Kasumi-1 (cell line): ENCODE data around the gene ADCY2.

Experiments used
- DNase-seq, 2 experiments: peaks; one replicate each; lab custom pipeline; 2025; lab: John Stamatoyannopoulos, UW

ADCY2 gene

GRCh38 chr5:7667216-7667767 lies 271.4 kb downstream of the ADCY2 start:
- no peak for DNase-seq

- DNase-seq, result no peak
Measured at GRCh38 chr5:7668161-7668560, 272.2 kb downstream of the ADCY2 start.

- DNase-seq, result no peak
Measured at GRCh38 chr5:7668627-7669026, 272.7 kb downstream of the ADCY2 start.

GRCh38 chr5:7671381-7671993 lies 275.5 kb downstream of the ADCY2 start:
- no peak for DNase-seq

- no peak for DNase-seq
Measured at GRCh38 chr5:7673658-7674057, 277.7 kb downstream of the ADCY2 start.

- DNase-seq, result no peak
Measured at GRCh38 chr5:7676455-7676854, 280.5 kb downstream of the ADCY2 start.

GRCh38 chr5:7678030-7678429 lies 282.1 kb downstream of the ADCY2 start:
- no peak for DNase-seq

- DNase-seq, result no peak
Measured at GRCh38 chr5:7679663-7680062, 283.7 kb downstream of the ADCY2 start.

- no peak for DNase-seq
Measured at GRCh38 chr5:7680260-7680659, 284.3 kb downstream of the ADCY2 start.

GRCh38 chr5:7682379-7682778 lies 286.4 kb downstream of the ADCY2 start:
- DNase-seq, result no peak

GRCh38 chr5:7683753-7684152 lies 287.8 kb downstream of the ADCY2 start:
- no peak for DNase-seq

GRCh38 chr5:7684826-7685225 lies 288.9 kb downstream of the ADCY2 start:
- no peak for DNase-seq

GRCh38 chr5:7686794-7687193 lies 290.9 kb downstream of the ADCY2 start:
- no peak for DNase-seq

- DNase-seq, result no peak
Measured at GRCh38 chr5:7690557-7690956, 294.6 kb downstream of the ADCY2 start.

- DNase-seq, result no peak
Measured at GRCh38 chr5:7705261-7705660, 309.3 kb downstream of the ADCY2 start.

- no peak for DNase-seq
Measured at GRCh38 chr5:7705736-7706135, 309.8 kb downstream of the ADCY2 start.

- DNase-seq, result no peak
Measured at GRCh38 chr5:7706256-7706655, 310.3 kb downstream of the ADCY2 start.

- DNase-seq, result no peak
Measured at GRCh38 chr5:7714119-7714518, 318.2 kb downstream of the ADCY2 start.

- DNase-seq, result no peak
Measured at GRCh38 chr5:7714697-7715096, 318.8 kb downstream of the ADCY2 start.

- DNase-seq, result no peak
Measured at GRCh38 chr5:7717691-7718090, 321.8 kb downstream of the ADCY2 start.

- DNase-seq, result no peak
Measured at GRCh38 chr5:7728076-7728475, 332.1 kb downstream of the ADCY2 start.

GRCh38 chr5:7741415-7742065 lies 345.6 kb downstream of the ADCY2 start:
- DNase-seq, result no peak

- DNase-seq, result no peak
Measured at GRCh38 chr5:7742241-7742656, 346.3 kb downstream of the ADCY2 start.
